GM19372 (cell line): Measurements from ENCODE around the gene CD96.
A peak's percentile ranks its signal among the peaks of the same experiment; 100 is the strongest.

Source experiments
- ATAC-seq: cut with Tn5 transposase; IDR thresholded peaks from one replicate; pipeline ENCODE4 v1.9.1; 2021; ENCODE audit warnings: mild to moderate bottlenecking, low read depth, moderate library complexity; ENCODE audit not compliant: unreplicated experiment

The CD96 gene

GRCh38 chr3:111591555-111591954 lies 49.6 kb downstream of the CD96 start:
- ATAC-seq = no peak

- no peak for ATAC-seq
Measured at GRCh38 chr3:111592143-111592542, 50.1 kb downstream of the CD96 start.

DNA sequence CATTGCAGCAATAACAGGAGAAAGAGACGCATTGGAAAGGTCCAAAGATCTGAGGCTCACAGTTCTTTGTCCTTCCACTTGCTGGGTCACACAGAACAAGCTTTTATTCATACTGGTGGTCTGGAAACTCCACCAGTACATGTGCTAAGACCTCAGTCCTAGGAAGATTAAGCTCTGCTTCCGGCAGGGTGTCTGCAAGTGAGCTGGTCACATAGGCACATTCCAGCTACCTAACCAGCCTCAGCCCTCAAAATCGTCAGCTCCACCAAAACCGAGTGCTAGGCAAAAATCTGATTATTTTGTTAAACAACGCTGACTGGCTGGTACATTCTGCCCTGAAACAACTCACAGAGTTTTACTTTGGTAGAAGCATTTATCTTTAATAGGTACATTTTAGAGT lies 50.9 kb downstream of the CD96 start:
- no peak for ATAC-seq

GRCh38 chr3:111593666-111594065 lies 51.7 kb downstream of the CD96 start:
- no peak for ATAC-seq

DNA sequence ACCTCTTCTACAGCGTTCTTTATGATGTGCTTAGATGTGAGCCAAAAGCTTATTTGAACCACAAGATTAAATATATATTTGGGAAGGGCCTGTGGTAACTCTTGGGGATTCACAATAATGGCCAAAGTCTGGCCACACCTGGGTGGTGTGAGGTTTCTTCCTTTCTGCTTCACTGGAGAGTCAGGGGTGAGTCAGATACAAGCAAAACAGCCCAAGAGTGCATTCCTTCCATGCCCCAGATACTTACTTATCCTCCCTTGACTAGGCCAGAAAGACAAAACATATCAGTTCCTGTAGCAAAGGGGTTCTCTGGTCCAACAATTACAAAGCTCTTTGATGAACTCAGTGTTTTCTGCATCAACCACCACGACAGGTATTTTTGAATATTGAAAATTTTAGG lies 52.2 kb downstream of the CD96 start:
- ATAC-seq = peak; percentile 42

DNA sequence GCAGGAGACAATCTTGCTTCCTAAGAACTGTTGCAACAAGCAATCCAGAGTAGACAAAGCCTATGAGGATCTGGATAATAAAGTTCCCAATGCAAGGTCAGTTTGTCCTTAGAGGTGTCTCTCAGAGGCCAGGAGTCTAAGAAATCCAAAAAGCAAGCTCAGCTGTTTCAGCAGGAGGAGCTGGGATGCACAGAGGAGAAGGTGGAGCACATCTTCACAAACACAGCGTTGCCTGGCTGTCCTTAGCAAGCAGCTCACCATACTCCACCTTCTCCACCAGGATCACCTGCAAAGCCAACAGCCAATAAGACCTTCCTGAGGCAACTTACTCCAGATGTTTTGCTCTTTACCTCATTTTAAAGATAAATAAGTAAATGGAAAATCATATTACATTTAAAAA lies 52.8 kb downstream of the CD96 start:
- no peak for ATAC-seq

DNA sequence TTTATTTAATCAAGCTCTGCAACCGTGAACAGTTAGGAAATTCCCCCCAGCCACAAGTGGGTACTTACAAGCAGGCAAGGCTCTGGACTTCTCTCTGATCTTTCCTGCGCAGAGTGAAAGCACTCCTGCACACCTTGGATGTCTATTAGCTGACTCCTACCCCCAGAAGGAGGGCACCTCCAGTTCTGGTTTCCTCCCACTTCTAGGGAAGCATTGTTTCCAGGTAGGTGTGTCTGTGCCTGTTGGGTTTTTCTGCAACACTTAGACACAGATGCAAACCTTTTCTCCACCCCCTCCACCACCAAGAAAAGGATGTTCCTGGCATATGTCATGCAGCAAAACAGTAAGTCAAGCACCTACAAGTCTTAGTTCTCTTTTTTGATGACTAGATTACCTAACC lies 53.2 kb downstream of the CD96 start, which contains the start of gene ZBED2:
TSS of gene ZBED2 (minus strand) at position 115 of the 400 bp plus-strand sequence. CDS start 1,145 bp downstream, outside the sequence.
- ATAC-seq = peak; percentile 63

- no peak for ATAC-seq
Measured at GRCh38 chr3:111596328-111596727, 54.3 kb downstream of the CD96 start.

GRCh38 chr3:111598139-111598538 lies 56.1 kb downstream of the CD96 start:
- no peak for ATAC-seq

DNA sequence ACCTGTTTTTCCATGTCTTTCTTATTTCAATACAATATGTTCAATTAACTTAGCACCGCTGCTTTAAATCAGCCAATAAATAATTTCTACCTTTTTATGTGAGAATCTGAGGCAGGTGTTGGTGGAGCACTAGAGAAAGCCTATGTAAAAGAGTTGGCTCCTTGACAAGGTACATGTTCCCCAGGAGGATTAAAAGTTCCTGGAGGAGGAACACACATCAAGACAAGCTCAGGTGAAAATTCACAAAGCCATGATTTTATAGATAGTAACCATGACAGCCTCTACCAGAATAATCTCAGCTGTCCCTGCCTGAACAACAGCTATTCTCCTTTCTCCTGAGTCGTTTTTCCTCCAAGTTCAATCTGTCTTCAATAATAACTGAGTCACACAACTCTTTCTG lies 56.6 kb downstream of the CD96 start:
- ATAC-seq = no peak

DNA sequence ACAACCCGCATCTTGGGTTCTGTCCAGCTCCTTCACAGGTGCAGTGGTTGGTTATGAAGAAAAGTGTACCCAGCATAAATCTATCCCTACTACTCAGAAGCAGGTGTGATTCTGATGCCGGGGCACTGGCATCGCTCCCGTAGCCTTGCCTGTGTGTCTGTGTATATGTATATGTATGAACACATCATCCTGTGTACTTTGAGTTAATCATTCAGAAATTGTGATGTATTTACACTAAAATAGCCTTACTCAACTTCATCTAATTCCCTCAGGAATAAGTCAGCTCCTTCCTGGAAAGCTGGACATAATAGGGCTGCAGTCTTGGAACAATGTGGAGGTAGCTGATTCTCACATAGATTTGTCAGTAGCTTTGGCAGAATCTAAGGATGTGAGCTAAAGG lies 59.8 kb downstream of the CD96 start:
- ATAC-seq = no peak

GRCh38 chr3:111603679-111604078 lies 61.7 kb downstream of the CD96 start:
- ATAC-seq = peak; percentile 54

DNA sequence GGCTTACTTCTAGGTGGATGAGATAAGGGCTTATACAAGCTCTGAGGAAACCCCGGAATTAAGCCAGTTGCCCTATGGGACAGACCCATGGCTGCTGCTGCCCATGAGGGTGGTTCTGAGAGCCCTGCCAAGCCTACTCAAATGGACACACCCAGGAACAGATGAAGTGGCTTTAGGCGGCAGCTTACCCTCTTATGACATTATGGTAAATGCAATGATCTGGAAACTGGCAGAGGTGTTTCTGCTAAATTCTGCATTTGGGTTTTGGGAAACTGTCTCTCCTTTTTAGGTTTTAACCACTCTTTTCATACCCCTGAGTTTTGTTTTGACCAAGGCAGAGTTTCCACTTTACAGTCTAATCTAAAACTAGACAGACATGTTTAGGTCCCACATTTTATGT lies 62.1 kb downstream of the CD96 start:
- ATAC-seq = no peak

- no peak for ATAC-seq
Measured at GRCh38 chr3:111605018-111605417, 63.0 kb downstream of the CD96 start.

DNA sequence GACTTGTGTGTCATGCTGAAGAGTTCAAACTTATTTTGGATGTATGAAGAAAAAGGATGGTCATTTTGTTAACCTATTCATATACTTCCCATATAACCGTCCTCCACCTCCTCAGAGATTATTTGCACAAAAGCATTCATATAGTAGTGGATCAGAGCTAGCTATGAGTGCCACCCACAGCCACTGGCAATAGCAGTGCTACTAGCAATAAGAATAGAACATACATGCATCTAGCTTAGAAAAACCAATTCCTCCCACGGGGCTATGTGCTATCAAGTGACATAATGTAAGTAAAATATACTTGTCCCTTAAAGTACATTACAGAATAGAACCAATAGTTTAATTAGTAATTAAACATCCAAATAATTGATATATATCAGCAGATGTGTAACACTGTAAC lies 63.5 kb downstream of the CD96 start:
- ATAC-seq = no peak

DNA sequence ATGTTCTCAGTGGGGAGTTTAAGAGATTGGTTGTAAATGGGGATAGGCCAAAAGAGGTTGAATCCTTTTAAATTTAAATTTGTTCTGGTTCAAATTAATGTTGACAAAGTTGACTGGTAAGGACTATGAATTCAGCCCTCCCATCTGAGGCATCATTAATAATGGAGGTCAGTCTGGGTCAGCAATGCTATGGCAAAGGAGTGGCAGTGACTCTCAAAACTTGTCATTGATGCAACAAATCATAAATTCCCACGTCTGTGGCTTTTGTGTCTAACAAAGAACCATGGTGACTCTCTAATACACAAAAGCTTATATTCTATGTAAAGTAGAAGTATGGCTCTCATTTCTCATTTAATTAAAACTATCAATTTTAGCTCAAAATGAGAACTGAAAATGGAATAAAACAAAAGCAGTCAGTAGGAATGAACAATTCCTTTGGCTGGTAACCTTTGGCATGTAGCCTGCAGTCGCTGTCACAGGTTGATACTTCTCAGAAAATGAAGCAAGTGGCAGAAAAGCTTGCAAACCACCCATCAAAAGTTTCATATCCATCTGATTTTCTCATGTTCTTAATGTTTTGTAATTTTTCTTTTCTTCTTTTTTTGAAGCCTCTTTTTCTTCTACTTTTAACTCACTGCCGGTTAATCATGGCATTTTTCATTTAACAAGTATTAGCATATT lies 65.4 kb downstream of the CD96 start:
- no peak for ATAC-seq

DNA sequence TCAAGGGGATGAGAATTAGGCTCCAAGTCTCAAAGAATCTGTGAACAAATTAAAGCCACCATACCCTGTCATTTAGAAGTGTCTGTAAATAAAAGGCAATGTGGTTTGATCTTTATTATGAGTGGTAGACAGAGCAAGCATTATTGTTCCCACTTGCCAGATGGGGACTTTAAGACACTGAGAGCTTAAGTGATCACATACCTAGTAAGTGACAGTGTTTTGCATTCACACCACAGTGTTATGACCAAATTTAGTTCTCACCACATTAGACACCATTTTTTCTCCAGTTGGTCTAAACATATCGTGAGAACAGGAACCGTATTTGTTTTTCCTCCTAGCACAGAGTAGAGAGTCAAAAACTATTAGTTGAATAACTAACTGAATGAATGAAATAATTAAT lies 66.4 kb downstream of the CD96 start:
- ATAC-seq = peak; percentile 38

DNA sequence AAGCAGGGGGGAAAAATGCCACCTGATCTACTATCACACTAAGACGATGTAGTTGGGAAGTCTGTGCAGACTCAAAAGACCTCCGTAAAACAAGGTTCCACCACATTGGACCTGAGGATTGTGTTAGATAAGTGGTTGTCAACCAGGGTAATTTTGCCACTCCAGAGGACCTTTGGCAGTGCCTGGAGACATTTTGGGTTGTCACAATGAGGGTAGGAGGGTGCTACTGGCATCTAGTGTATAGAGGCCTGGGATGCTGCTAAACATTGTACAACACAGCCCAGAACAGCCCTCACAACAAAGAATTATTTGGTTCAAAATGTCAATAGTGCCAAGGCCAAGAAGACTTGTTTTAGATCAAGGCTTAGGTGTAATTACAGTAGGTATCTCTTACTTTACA lies 67.7 kb downstream of the CD96 start:
- ATAC-seq = no peak

DNA sequence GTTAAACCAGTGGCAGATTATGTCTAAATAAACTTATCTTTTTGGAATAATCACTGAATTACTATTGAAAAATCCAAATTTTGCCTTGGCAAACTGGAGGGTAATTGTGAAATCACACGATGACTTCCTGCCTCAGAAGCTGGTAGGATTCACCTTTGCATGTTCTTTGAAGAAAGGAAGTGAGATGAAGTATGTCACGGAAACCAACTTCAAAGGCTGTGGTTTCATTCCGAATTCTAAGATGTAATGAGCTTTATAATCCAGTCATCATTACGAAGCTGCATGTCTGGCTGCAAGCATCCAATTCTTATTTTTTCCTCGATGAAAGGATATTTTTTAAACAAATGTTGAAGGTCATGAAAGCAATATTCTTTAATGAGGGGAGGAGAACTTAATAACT lies 68.2 kb downstream of the CD96 start:
- ATAC-seq = peak; percentile 90

DNA sequence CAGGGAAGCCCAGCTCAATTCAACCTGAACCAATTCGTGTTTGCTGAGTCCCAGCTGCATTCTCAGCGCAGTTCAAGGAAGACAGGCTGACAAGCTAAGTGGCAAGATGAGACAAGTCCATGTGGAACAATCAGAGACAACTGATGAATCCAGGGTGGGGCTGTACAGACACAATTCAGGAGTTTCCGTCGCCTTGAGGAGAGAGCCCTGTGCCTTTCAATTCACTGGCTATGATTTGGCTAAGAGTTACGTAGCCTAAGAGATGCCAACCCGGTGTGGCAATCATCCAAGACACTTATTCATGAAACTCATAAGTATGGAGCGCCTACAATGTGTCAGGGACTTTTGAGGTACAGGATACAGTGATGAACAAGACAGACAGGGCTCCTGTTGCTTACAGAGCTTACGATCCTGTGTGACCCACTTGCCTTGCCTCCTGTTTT lies 68.6 kb downstream of the CD96 start:
- ATAC-seq = peak; percentile 15

DNA sequence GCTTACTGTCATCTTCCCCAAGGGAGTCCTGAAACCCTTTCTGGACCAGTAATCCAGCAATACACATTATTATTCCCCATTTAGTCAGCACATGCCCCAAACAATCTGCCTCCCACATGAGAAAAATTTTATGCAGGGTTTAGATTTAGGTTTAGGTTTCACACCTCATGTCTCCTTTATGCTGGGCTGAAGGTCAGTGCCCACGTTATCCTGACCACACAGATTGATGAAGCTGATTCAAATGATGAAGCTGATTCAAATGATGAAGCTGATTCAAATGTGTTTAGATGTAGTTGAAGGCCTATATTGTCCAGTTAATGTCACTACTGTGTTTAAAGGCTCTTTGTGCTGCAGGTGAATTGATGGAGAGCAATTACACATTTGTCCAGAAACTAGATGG lies 71.3 kb downstream of the CD96 start:
- no peak for ATAC-seq

DNA sequence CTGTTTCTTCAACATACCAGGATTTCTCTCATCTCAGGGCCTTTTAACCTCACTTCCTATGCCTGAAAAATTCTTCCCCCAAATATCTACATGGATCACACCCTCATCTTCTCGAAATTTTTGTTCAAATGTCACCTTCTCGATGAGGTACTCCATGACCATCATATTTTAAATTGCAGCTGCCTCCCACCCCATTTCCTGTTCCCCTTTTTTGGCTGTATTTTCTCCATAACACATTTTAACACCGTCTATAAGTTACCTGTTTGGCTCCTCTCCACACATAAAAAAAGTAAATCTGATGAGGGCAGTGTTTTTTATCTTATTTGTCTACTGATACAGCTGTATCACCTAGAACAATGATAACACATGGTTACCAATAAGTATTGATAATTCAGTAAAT lies 73.9 kb downstream of the CD96 start:
- no peak for ATAC-seq
